Endothelial cell of umbilical vein (primary cell): ENCODE data around the gene PKD2L1. TPM values are rescaled to one million over a fixed set of nuclear protein-coding genes. Genes with fewer than 3 reads are reported as not detected.
A peak's percentile ranks its signal among the peaks of the same experiment; 100 is the strongest.

Source experiments
- BruUV-seq: library from RNA; stranded (reverse); fragments of 400-500 nt; replicated peaks from 2 replicates; lab custom pipeline; 2021; lab: Mats Ljungman, UMichigan
- CTCF ChIA-PET: fragments of 300-600, 350-600 bp; sonication (Branson Sonifier 250); formaldehyde crosslinking; loops from one replicate; lab custom pipeline; 2021; ENCODE audit warnings: antibody characterized with exemption, inconsistent platforms; lab: Charles Lee
- POLR2A ChIA-PET: fragments of 300-600, 350-600 bp; sonication (Branson Sonifier 250); formaldehyde crosslinking; loops from one replicate; lab custom pipeline; 2021; ENCODE audit warnings: antibody characterized with exemption, inconsistent platforms; lab: Charles Lee
- DNase-seq: peaks from one replicate; pipeline ENCODE4 v3.0.0-alpha.2; 2011; ENCODE audit warnings: low read depth, low spot score
- FAIRE-seq: peaks from 2 replicates; lab custom pipeline; 2011; peaks lifted over from hg19 to GRCh38; lab: Jason Lieb, UNC
- H2AFZ ChIP-seq: 2 replicates; pipeline ENCODE4 v1.6.0; 2012; ENCODE audit warnings: low read depth, low read length, control low read depth, inconsistent platforms
- H3K27ac ChIP-seq: 2 replicates; pipeline ENCODE4 v1.5.1; 2011; ENCODE audit warnings: low read depth, mild to moderate bottlenecking, control low read depth, low read length, moderate library complexity; ENCODE audit not compliant: insufficient read depth
- H3K27me3 ChIP-seq, 2 experiments: 2 replicates each; pipeline versions ENCODE4 v1.6.0 to v1.6.1; 2011; ENCODE audit warnings: low read length in 2 of 2, mixed read lengths in 1 of 2; ENCODE audit not compliant: control insufficient read depth in 2 of 2, insufficient read depth in 2 of 2
- H3K36me3 ChIP-seq, 2 experiments: 2 replicates in 1 of 2; 3 replicates in 1 of 2; pipeline ENCODE4 v1.5.1; 2011; ENCODE audit warnings: low read length in 2 of 2, mild to moderate bottlenecking in 1 of 2, moderate library complexity in 1 of 2; ENCODE audit not compliant: control insufficient read depth in 2 of 2, insufficient read depth in 2 of 2; ENCODE audit errors: extremely low read depth in 1 of 2
- H3K4me1 ChIP-seq: 3 replicates; pipeline ENCODE4 v1.5.1; 2011; ENCODE audit warnings: mild to moderate bottlenecking, low read length; ENCODE audit not compliant: control insufficient read depth, insufficient read depth; ENCODE audit errors: extremely low read depth
- H3K4me2 ChIP-seq: 2 replicates; pipeline ENCODE4 v1.6.1; 2011; ENCODE audit warnings: low read length, control low read depth, mixed read lengths; ENCODE audit not compliant: insufficient read depth
- H3K4me3 ChIP-seq, 3 experiments: fragments of 200-600 bp in 1 of 3; sonication (generic), shearing (Covaris generic) in 1 of 3; replicated peaks in 1 of 3; 2 replicates each; pipeline ENCODE4 v1.5.1; 2011 to 2016; ENCODE audit warnings: control low read depth in 3 of 3, low read length in 3 of 3, mild to moderate bottlenecking in 2 of 3, inconsistent platforms in 1 of 3, low read depth in 1 of 3, moderate library complexity in 1 of 3; ENCODE audit not compliant: insufficient read depth in 1 of 3
- H3K79me2 ChIP-seq: 2 replicates; pipeline ENCODE4 v1.6.0; 2012; ENCODE audit warnings: low read length, inconsistent platforms; ENCODE audit not compliant: control insufficient read depth, insufficient read depth
- H3K9ac ChIP-seq: replicated peaks from 2 replicates; pipeline ENCODE3; 2011; ENCODE audit warnings: low read length, control low read depth; ENCODE audit not compliant: insufficient read depth; ENCODE audit errors: extremely low read depth
- H3K9me1 ChIP-seq: replicated peaks from 3 replicates; pipeline ENCODE4 v1.6.0; 2011; ENCODE audit warnings: mild to moderate bottlenecking, low read length; ENCODE audit not compliant: control insufficient read depth, insufficient read depth; ENCODE audit errors: extremely low read depth
- H3K9me3 ChIP-seq: replicated peaks from 2 replicates; pipeline ENCODE4 v1.5.1; 2012; ENCODE audit warnings: low read length, inconsistent platforms; ENCODE audit not compliant: control insufficient read depth, insufficient read depth
- H4K20me1 ChIP-seq: replicated peaks from 2 replicates; pipeline ENCODE3; 2011; ENCODE audit warnings: mild to moderate bottlenecking, low read length; ENCODE audit not compliant: control insufficient read depth, insufficient read depth; ENCODE audit errors: extremely low read depth
- EZH2 ChIP-seq: IDR thresholded peaks from 2 replicates; pipeline ENCODE4 v1.6.1; 2012; ENCODE audit warnings: borderline replicate concordance, low read depth, mild to moderate bottlenecking, moderate library complexity, low read length, inconsistent platforms; ENCODE audit not compliant: severe bottlenecking
- FOS ChIP-seq: IDR thresholded peaks from 2 replicates; pipeline ENCODE4 v1.6.1; 2011; ENCODE audit warnings: mild to moderate bottlenecking, low read length, moderate library complexity, borderline replicate concordance; ENCODE audit not compliant: insufficient read depth
- GATA2 ChIP-seq: IDR thresholded peaks from 2 replicates; pipeline ENCODE4 v1.7.0; 2011; ENCODE audit warnings: low read depth, mild to moderate bottlenecking, moderate library complexity, mixed read lengths, low read length; ENCODE audit not compliant: insufficient read length, insufficient read depth
- JUN ChIP-seq: IDR thresholded peaks from 2 replicates; pipeline ENCODE4 v1.6.1; 2011; ENCODE audit warnings: borderline replicate concordance, low read depth; ENCODE audit not compliant: insufficient read length, insufficient read depth
- MAX ChIP-seq: IDR thresholded peaks from 2 replicates; pipeline ENCODE4 v1.6.1; 2011; ENCODE audit not compliant: insufficient read depth, insufficient read length
- POLR2A ChIP-seq: IDR thresholded peaks from 2 replicates; pipeline ENCODE4 v1.6.1; 2012; ENCODE audit warnings: low read depth, mild to moderate bottlenecking, control low read depth, low read length
- POLR2AphosphoS5 ChIP-seq: IDR thresholded peaks from 2 replicates; pipeline ENCODE4 v1.6.1; 2012; ENCODE audit warnings: low read depth, mild to moderate bottlenecking, control low read depth, low read length, moderate library complexity; ENCODE audit not compliant: insufficient read depth
- dilution Hi-C: fragments of 300-500 bp; cut with MboI; formaldehyde crosslinking; loops from one replicate; pipeline ENCODE4 v1.15.0; 2019; ENCODE audit warnings: low sequenced_read_pairs; ENCODE audit not compliant: extremely low pct_ligation_motif_present
- intact Hi-C: fragments of 100-400 bp; cut with micrococcal nuclease; formaldehyde crosslinking; loops from one replicate; pipeline ENCODE4 v1.10.0; 2022
- polyA plus RNA-seq, 4 experiments: library from polyadenylated mRNA; depleted of rRNA in 3 of 4; stranded (reverse) in 3 of 4; unstranded in 1 of 4; fragments of >200 nt; gene quantifications; 2 replicates each; pipeline versions ENCODE4 v1.2.1 to v1.2.3, GENCODE V29; 2011 to 2012; ENCODE audit warnings: missing spikeins in 1 of 4
- total RNA-seq: library from RNA; stranded (reverse); gene quantifications from 2 replicates; pipeline ENCODE4 v1.2.3, GENCODE V29; 2021

Gene PKD2L1
- total and polyA plus RNA-seq, 2 donors (not counting 3 experiments of a cell fraction or from before 2014, with no cell fraction given), result not detected

DNA sequence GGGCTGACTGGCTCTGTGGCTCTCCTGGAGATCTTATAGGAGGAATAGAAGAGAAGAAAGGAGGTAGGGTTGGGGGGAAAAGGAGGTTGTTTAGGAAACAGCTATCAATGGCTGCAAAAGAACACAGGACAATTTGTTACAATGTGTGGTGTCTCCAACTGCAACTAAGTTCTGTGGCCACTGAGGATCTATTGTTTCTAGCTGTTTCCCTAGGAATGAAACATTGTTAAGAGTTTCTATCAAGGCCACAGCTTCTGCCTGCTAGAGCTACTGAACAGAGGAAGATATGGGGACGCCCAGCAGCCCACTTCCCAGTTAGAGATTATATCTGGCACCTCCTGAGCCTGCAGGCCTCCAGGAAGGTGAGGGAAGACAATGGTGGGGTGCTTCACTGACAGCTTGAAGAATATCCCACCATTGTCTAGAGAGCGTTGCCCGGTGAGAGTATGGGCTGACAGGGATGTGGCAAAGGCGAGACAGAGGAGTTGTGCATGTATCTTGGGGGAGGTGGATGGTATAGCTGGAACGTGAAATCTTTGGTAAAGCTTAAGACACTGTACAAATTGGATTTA, 21.0 kb upstream of the PKD2L1 start:
- dilution Hi-C loops (no loop called here), intact Hi-C loops (no loop called here)
- FAIRE-seq (peak; percentile 68), DNase-seq (no peak)
- Histone ChIP-seq H3K9me3 (no peaks in the 10 kb centered on the region), H3K9me1 (no peaks in the 10 kb centered on the region), H3K79me2 (peaks cover 86% of the 10 kb centered on the region), H3K27ac (no peak overlapping the region), H3K4me1 (peaks cover 42% of the 10 kb centered on the region), H3K4me3 (peak overlapping the region in 1 of 3 experiments; percentile 85), H3K27me3 (no peaks in the 10 kb centered on the region), H2AFZ (no peak overlapping the region), H3K36me3 (peaks cover 30 to 43% of the 10 kb centered on the region in 2 experiments), H3K9ac (no peak overlapping the region), H3K4me2 (peak overlapping the region; percentile 81), H4K20me1 (peaks cover 9% of the 10 kb centered on the region)
- no peak for TF ChIP-seq GATA2
- no peak for TF ChIP-seq EZH2
- TF ChIP-seq MAX, result no peak
- no peak for TF ChIP-seq POLR2AphosphoS5
- TF ChIP-seq JUN, result no peak
- TF ChIP-seq POLR2A, result no peak
- TF ChIP-seq FOS, result no peak
- POLR2A ChIA-PET, result interaction anchor here (0.6 kb wide), 1 partner anchor 1326 kb away, joined by 4 read pairs; no protein-coding TSS in a partner anchor
- BruUV-seq, result no TSS peak
- CTCF ChIA-PET, result interaction anchor here (0.8 to 2.2 kb wide), 7 partner anchors 8 to 168 kb away, joined by 3 to 15 read pairs (median 6); no protein-coding TSS in a partner anchor
